ENCODE results near the gene PDPK1. TPM values are rescaled to one million over a fixed set of nuclear protein-coding genes. Genes with fewer than 3 reads are reported as not detected.
"Not testable (repeated sequence)": the region's sequence is repeated elsewhere in the genome, so short reads cannot be mapped to it uniquely, and the experiment has no call there.

The PDPK1 gene
- total RNA-seq, 1 experiment from 2014 or later = 9.4 TPM

DNA sequence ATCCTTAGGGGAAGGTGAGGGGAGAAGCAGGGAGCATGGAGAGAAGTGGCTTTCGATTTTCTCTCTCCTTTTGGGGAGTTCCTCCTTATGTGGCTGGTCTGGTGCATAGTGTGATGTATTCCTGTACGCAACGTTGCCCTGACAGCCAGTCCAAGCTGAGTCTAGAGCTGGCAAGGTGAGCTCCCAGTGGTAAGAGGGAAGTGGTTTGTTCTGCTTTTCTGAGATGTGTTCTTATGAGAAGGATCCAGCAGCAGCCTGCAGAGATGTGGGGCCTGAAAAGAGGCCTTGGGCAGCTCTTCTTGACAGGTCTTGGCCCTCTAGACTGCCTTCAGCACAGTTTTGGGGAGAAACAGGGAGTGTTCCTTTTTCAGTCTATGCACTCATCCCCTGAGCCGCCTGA, 3.1 kb downstream of the PDPK1 start:
- not testable (repeated sequence) for DNase-seq (ENCODE audit: low read depth)

DNA sequence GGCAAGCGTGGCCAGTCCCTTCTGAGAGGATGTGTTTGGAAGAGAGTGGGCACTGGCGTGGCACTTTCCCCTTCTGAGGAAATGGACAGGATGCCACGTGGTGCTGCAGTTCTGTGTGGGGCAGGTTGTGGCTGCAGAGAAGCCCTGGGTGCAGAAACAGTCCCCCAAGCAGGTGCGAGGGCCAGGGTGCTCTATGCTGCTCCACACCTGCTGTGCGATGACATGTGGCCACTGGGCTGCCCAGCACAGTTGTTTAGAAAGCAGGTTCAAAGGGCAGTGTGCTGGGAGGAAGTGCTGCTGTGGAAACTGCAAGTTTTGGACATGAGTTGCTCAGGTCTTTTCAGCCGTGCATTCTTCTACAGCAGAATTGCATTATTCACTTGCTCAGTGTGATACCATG, 3.6 kb downstream of the PDPK1 start:
- DNase-seq (ENCODE audit: low read depth) = not testable (repeated sequence)

DNA sequence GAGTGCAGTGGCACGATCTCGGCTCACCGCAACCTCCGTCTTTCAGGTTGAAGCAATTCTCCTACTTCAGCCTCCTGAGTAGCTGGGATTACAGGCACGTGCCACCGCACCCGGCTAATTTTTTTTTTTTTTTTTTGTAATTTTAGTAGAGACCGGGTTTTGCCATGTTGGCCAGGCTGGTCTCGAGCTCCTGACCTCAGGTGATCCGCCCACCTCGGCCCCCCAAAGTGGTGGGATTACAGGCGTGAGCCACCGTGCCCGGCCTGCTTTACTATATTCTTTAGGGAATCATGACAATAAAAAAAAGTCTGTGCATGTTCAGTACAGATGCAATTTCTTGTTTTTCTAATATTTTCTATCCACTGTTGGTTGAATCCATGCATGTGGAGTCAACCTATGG, 6.0 kb downstream of the PDPK1 start:
- DNase-seq (ENCODE audit: low read depth) = not testable (repeated sequence)

DNA sequence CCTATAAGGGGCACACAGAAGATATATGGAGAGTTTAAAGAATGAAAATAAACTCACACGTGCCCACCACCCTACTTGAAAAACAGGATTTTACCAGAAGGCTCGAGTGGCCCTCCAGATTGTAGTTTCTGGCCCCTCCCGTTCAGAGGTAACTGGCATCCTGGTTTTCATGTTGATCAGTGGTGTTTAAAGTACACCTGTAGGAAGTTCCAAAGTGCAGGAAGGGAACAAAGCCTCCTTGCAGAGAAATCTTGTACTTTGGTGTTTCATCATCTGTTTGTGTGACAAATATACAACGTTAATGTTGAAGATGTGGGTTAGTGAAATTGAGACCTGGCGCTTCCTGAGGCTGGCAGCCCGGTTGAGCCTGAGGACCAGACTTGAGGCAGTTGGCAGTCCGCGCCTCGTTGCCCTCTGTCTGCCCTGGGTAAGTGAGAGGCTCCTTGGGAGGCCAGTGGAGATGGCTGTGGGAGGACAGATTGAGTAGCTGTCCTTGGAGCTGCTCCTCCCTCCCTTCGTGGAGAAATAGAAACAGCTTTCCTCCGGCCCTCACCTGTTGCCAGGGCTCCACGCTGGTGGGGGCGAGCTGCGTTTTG, 12.6 kb downstream of the PDPK1 start:
- not testable (repeated sequence) for DNase-seq (ENCODE audit: low read depth)

DNA sequence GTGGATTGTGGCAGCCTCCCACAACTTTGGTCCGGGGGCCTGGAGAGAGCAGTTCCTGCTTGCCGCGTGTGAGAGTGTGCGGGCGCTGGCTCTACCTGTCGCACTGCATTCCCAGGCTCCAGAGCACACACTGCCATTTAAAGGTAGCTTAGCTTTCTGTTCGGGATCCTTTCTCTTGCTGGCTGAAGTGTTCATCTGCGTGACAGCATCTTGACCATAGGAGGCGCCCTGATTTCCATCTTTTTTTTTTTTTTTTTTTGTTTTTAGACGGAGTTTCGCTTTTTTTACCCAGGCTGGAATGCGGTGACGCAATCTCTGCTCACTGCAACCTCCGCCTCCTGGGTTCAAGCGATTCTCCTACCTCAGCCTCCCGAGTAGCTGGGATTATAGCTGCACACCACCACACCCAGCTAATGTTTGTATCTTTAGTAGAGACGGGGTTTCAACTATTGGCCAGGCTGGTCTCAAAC, 13.6 kb downstream of the PDPK1 start:
- not testable (repeated sequence) for DNase-seq (ENCODE audit: low read depth)

DNA sequence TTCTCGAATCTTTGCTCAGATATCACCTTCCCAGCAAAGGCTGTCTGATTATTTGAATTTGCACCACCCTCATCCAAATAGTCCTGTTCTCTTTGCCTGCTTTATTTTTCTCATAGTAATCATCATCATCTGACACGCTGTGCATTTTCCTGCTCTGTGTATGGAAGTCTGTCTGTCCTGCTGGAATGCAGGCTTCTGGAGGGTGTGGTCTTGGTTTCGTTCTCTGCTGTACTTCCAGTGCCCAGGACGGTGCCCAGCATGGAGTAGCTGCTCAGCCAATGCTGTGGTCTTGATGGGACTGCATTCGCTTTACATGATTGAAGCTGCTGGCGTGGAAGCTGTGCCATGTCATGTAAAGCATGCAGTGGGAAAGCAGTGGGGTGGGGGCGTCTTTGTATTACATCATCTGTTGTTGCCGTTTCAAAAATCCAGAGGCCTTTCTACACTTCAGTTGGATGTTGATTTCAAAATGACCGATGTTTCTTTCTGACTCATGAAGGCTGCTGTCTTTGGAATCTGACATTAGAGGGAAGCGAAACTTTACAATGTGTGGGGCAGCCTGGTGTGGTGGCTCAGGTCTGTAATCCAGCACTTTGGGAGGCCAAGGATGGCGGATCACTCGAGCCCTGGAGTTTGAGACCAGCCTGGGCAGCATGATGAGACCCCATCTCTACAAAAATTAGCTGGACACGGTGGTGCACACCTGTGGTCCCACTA, 17.0 kb downstream of the PDPK1 start:
- not testable (repeated sequence) for DNase-seq (ENCODE audit: low read depth)

DNA sequence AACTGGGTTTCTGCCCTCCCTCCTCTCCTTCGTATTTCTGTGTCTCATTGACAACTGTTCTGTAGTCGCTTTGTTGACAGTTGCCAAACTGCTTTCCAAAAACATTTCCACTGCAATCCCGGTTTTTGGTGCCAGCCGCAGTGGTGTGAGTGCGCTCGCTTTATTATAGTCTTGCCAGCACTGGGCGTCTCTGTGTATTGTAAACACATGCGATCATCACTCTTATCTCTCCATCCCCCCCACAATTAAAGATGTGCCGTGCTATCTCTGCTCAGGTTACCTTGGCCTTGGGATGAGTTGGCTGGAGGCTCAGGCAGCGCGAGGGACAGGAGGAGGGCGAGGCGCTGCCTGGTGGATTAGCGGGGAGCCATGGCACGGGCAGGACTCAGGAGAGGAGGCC, 19.3 kb downstream of the PDPK1 start:
- not testable (repeated sequence) for DNase-seq (ENCODE audit: low read depth)

DNA sequence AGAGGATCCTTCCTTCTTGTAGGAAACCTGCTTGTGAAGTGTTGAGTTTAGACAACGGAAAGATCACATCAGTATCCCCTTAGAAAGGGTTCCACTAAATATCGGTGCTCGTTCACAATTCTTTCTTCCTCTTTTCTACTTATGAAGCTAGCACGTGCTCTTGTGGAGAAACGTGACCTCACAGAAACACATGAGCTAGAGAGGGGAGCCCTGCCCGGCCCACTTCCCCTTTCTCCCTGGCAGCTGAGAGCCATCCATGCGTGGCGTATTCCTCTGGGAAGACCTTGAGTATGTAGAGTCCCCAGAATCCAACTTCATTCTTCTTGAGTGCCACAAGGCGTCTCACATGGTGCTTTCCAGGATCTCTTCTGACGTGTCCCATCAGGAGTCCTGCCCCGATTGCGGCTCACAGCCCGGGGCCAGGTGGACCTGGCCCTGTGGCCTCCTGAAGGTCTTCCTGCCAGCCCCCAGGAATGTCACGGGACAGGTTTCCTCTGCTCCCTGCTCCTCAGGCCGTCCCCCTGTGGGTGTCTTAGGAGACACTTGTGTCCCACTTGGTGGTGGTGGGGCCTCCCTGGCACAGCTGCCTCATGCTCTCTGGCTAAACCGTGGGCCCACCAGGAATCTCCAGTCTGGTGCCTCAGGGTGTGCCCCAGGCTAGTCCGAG, 22.4 kb downstream of the PDPK1 start:
- not testable (repeated sequence) for DNase-seq (ENCODE audit: low read depth)

DNA sequence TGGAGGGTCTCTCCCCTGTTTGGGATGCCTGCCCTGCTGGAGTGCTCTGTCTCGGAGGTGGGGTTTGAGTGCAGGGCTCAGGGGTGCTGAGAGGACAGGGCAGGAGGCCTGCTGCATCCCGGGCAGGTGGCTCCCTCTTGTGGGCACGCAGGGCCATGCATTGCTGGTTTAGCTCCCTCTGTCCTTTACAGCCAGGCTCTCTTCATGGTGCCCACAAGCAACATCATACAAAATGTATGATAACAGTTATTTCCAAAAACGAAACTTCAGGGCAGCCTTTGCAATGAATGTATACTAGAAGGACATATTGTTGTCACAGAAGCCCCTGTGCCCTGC, 22.9 kb downstream of the PDPK1 start:
- not testable (repeated sequence) for DNase-seq (ENCODE audit: low read depth)

DNA sequence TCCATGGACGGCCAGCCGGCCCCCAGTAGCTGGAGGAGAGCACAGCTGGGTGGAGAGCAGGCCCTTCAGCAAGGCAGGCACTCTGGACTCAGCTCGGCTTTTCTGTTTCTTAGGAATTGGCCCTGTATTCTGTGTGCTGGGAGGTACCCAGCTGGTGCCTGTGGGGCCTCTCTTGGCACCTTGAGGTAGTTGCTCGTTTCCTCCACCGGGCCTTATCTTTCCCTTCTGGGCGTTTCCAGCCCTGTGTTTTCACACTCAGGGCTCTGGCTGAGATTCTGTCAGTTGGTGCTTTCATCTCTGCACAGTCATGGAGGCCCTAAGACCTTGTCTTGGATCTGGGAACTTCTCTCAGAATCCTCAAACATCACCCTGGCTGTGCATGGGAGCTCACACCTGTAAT, 29.7 kb downstream of the PDPK1 start:
- DNase-seq (ENCODE audit: low read depth) = not testable (repeated sequence)

DNA sequence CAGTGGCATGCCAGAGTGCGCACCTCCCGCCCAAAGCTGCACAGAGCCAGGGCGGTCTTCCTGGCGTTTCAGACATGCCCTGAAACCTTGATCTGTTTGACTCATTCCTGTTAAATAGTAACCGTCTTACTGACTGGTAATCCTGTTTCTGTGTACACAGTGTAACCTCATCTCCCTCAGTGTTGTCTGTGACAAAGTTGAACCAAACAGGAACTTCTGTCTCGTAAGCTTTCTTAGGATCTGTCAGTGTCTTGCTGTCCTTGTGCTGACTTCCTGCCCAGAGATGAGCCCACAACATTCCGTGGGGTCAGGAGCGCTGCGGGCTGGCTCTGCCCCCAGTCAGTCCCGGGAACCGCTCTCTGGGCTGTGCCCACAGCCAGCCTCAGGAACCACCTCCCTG, 30.8 kb downstream of the PDPK1 start:
- DNase-seq (ENCODE audit: low read depth) = not testable (repeated sequence)

DNA sequence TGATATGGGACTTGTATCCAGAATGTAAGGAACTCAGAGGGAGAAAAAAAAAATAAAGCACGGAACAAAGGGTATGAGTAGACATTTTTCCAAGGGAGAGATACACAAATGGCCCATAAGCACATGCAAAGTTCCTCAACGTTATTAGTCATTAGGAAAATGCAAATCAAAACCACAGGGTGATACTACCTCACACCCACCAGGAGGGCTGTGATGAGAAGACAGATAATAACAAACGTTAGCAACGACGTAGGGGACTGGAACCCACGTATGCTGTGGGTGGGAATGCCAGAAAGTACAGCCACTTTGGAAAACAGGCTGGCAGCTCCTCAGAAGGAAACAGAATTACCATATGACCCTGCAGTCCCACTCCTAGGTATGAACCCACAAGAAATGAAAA, 34.9 kb downstream of the PDPK1 start:
- not testable (repeated sequence) for DNase-seq (ENCODE audit: low read depth)

DNA sequence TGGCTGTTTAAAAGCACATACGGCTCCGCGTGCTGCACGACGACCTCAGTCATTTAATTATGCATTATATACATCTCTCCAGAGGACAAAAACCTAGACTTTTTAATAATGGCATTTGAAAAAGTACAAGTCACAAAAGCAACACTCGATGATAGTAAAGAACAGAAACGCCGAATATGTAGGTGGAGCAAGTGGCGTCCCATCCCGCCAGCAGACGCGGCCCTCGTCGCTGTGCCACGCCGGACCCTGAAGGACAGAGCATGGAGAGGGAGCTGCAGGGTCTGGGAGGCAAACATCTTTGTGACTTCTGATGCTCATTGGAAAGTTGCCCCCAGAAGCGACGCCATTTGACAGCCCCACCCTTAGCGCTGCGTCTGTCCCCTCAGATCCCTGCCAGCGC, 38.0 kb downstream of the PDPK1 start:
- not testable (repeated sequence) for DNase-seq (ENCODE audit: low read depth)

DNA sequence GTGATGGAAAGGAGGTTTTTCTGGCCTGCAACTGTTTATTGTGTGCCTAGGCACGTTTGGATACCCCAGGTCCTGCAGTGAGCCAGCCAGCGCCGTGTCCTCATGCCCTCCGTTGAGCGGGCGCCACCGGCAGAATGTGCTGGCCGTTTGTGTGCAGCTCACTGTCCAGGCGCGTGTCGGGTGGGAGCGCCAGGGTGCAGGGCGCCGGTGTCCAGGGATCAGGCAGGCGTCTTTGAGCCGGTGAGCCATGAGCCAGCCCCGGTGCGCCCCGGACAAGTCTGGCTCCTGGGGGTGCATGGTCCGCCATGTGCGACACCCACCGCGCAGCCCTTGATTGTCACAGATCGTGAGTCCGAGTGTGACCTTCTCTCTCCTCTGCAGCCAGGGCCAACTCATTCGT, 39.2 kb downstream of the PDPK1 start:
- DNase-seq (ENCODE audit: low read depth) = not testable (repeated sequence)

DNA sequence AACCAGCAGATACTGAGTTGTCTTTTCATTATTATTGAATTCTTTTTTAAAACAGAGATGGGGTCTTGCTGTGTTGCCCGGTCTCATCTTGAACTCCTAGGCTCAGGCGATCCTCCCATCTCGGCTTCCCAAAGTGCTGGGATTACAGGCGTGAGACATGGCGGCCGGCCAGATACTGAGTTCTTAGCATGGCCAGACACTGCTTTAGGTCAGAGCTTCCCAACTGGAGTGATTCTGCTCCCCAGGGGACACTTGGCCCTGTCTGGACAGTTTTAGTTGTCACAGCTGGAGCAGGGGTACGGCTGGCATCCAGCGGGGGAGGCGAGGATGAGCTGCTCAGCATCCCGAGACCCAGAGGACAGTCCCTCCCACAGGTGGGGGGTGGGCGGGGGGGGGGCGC, 41.1 kb downstream of the PDPK1 start:
- not testable (repeated sequence) for DNase-seq (ENCODE audit: low read depth)

DNA sequence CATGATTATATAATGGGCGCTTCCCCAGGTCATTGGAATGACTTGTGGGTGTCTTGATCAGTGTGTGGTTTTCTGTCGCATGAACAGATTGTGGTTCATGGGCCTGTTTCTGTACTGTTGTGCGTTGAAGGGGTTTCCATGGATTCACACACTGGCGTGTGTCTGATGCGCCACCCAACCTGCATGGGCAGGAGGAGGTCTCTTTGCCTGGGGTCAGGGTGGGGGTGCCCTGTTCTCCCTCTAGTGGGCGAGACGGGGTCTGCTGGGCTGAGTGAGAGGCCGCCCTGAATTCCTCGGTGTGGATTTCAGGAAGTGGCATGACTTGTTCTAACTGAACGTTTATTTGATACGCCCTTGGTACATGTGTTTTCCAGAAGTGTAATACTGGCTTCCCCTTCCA, 42.3 kb downstream of the PDPK1 start:
- DNase-seq (ENCODE audit: low read depth) = not testable (repeated sequence)

DNA sequence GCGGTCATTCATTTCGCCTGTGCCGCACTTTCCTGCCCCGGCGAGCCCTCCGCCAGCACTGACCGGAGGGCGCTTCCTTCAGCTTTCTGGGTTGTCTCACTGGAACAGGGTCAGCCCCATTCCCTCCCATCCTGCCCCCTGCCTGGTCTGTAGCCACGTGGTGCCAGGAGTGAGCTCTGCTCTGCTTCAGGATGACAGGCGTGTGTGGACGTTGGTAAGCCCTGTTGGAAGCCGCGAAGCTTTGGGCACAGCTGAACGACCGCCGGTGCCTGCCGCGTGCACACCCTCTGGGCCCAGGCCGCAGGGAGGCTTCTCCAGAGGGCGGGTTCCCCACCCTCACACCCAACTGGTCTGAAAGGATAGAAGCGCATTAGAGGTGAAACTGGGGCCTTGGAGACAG, 43.0 kb downstream of the PDPK1 start:
- not testable (repeated sequence) for DNase-seq (ENCODE audit: low read depth)

DNA sequence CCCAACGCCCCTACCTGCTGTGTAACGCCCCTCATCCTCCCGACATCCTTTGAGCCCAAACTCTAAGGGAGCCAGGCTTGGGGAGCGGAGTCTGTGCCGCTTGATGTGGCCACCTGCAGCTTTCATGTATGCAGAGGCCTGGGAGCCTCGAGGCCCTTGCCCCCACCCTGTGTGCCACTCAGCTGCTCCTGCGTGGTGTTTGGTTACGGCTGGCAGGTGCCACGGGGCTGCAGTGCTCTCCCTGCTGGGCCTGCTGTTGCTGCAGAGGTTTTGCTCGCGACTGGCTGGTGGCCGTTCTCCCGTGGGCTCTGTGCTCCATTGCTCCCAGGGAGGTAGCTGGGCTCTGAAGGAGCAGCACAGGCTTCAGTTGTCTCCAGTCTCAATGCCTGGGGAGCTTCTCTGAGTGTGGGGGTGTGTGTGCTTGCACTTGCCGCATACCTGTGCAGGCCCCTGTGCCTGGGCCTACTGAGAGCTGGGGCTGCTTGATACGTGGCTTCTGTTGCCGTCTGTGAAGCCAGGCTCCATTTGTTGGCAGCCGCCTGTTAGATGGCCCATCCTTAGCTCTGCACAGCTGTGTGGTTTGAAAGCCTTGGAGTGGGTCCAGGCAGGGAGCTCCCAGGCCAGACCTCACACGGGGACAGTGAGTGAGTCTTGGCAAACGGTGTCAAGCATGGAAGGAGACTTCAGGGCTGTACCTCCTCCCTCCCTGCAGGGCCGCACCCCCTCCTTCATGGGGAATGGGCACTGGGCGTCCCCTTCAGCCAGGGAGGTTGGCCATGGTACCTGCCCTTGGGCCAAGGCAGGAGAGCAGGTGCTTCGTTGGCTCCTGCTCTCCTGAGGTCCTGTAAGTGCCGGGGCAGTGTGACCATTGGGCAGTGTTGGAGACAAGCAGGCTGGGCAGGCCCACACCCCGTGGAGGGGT, 47.2 kb downstream of the PDPK1 start:
- no peak for DNase-seq (ENCODE audit: low read depth)

DNA sequence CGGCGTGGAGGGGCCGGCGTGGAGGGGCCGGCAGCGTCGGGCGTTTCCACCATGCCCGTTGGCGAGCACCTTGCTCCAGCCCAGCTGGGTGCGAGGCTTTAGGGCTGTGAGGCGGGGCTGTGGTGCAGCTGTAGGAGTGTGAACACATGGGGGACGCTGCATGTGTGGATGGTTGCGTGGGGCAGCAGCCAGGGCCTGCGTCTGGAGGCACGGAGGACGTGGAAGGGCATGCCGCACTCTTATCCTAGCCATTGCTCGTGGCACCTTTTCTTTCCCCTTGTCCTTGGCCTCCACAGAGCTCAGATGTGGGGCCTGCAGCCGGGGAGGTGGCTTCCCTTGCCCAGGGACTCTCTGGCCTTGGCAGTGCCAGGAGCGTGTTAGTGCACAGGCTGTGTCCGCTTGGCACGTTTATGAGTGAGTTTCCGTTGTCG, 47.8 kb downstream of the PDPK1 start:
- no peak for DNase-seq (ENCODE audit: low read depth)

DNA sequence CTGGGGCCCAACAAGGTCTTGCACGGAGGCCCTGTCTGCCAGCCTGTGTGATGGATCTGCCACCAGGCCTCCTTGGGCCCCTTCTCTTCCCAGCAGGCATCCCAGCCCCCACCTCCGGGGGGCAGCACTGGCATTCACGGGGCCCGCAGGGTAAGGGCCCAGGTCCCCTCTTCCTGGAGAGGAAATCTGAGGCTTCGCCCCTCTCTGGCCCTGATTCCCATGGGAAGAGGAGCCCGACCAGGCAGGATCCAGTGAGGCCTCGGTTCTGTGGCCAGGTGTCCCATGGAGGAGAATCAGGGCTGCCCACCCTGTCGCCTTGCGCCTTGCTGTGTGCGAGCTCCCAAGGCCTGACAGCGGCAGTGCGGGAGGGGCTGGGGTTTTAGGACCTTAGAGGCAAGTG, 48.4 kb downstream of the PDPK1 start:
- no peak for DNase-seq (ENCODE audit: low read depth)

DNA sequence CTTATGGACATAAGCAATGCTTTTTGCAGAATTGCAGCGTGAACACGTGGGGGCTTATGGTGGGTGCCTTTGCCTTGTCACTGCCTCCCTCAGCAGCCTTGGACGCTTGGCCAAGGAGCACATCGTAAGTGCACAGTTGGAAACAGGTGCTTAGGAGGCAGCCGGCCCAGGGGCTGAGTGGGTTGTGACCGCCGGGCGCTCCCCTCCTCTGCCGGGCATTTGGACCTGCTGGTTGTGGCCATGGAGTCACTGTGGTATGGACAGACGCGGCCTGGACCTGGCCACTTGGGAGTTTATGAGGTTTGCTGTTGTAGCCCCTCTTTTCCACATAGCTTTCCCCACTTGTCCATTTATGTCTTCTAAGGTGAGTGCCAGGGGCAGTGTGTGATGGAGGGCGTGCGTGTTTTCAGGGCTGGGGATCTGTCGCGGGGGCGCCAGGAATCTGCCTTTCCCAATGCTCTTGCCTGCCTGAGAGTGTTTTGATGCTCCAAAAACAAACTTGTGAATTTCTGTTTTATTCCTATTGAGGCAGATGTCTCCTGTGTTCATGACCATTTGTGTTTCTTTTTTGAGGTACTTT, 49.2 kb downstream of the PDPK1 start:
- DNase-seq (ENCODE audit: low read depth) = no peak
